NT2/D1 (cell line): ENCODE data around the gene ZACN.

Experiments
- SUZ12 ChIP-seq: IDR thresholded peaks from 2 replicates; pipeline ENCODE4 v1.6.1; 2011; ENCODE audit not compliant: insufficient read length, insufficient read depth; ENCODE audit errors: extremely low read depth
- YY1 ChIP-seq: IDR thresholded peaks from 2 replicates; pipeline ENCODE4 v1.6.1; 2011; ENCODE audit not compliant: insufficient read length, insufficient read depth
- ZNF274 ChIP-seq: IDR thresholded peaks from 2 replicates; pipeline ENCODE4 v1.6.1; 2011; ENCODE audit warnings: mild to moderate bottlenecking, low read depth, low read length

GRCh38 chr17:76075364-76076145, 3.4 kb upstream of the ZACN start:
- TF ChIP-seq ZNF274 (no peak), YY1 (no peak), SUZ12 (no peak)
